Transverse colon (tissue), 4 donors: ENCODE measurements around the gene GRB14. TPM values are rescaled to one million over a fixed set of nuclear protein-coding genes. Genes with fewer than 3 reads are reported as not detected.

Source experiments
- DNase-seq: peaks from one replicate; pipeline ENCODE4 v3.0.0-alpha.2; 2019
- H3K27ac ChIP-seq, 4 donors: fragments of 200-600 bp; sonication (generic); 2 replicates each; pipeline ENCODE4 v1.5.1; 2016 to 2018; ENCODE audit warnings: inconsistent platforms in 4 of 4
- H3K27me3 ChIP-seq: fragments of 200-600 bp; sonication (generic); 2 replicates; pipeline ENCODE4 v1.5.1; 2017; ENCODE audit warnings: inconsistent platforms
- H3K36me3 ChIP-seq, 4 donors: fragments of 200-600 bp; sonication (generic); 2 replicates each; pipeline ENCODE4 v1.5.1; 2017 to 2019; ENCODE audit warnings: inconsistent platforms in 4 of 4
- H3K4me1 ChIP-seq, 4 donors: fragments of 200-600 bp; sonication (generic); 2 replicates each; pipeline ENCODE4 v1.5.1; 2017 to 2020; ENCODE audit warnings: inconsistent platforms in 4 of 4
- H3K4me3 ChIP-seq, 4 donors: fragments of 200-600 bp; sonication (generic); 1 replicate in 1 of 4; 2 replicates in 3 of 4; pipeline versions ENCODE4 v1.5.1 to v1.6.1; 2017 to 2019; ENCODE audit warnings: inconsistent platforms in 4 of 4
- H3K9me3 ChIP-seq, 2 donors: fragments of 200-600 bp; sonication (generic); 2 replicates each; pipeline ENCODE4 v1.5.1; 2017 to 2019; ENCODE audit warnings: inconsistent platforms in 2 of 2
- EP300 ChIP-seq: sonication (generic); formaldehyde crosslinking; IDR thresholded peaks from one replicate; pipeline ENCODE4 v1.6.1; 2017; ENCODE audit warnings: antibody characterized with exemption, low read depth
- POLR2A ChIP-seq: fragments of 450-650 bp; IDR thresholded peaks from one replicate; pipeline ENCODE4 v1.6.1; 2016; ENCODE audit warnings: antibody characterized with exemption, mild to moderate bottlenecking, moderate library complexity
- POLR2AphosphoS5 ChIP-seq, 3 donors: sonication (generic); formaldehyde crosslinking; IDR thresholded peaks; one replicate each; pipeline ENCODE4 v1.6.1; 2016; ENCODE audit warnings: antibody characterized with exemption in 3 of 3
- WGBS, 2 donors: methylation state at CpG; one replicate each; pipeline ENCODE4 v1.1.5; 2018; ENCODE audit warnings: low coverage in 1 of 2; 5-methylcytosine and 5-hydroxymethylcytosine counted together
- in situ Hi-C, 4 donors: fragments of 200-750 bp; cut with MboI; loops; one replicate each; pipeline versions ENCODE4 v1.15.0 to v1.15.1; 2017; ENCODE audit warnings: low sequenced_read_pairs in 3 of 4, low pct_ligation_motif_present in 1 of 4, low pct_unique_long_range_greater_than_20kb in 1 of 4
- intact Hi-C: fragments of 100-400 bp; cut with DNase I; formaldehyde crosslinking; loops from one replicate; pipeline ENCODE4 v1.15.1; 2023; ENCODE audit warnings: low total_unique reads
- total RNA-seq, 4 donors: library from RNA; depleted of rRNA; stranded (reverse); fragments of >200 nt; gene quantifications; one replicate each; pipeline ENCODE4 v1.1.0, GENCODE V29; 2016
- TF ChIP-seq, protein P1 (sequence below), 5 experiments: fragments of 200-600 bp in 3 of 5; fragments of 450-650 bp in 2 of 5; sonication (generic) in 3 of 5; IDR thresholded peaks; 1 replicate in 2 of 5; 2 replicates in 3 of 5; pipeline ENCODE4 v1.5.1; 2016 to 2017; ENCODE audit warnings: antibody characterized with exemption in 5 of 5, inconsistent platforms in 3 of 5, mild to moderate bottlenecking in 2 of 5, moderate library complexity in 1 of 5

The GRB14 gene
- total RNA-seq, 4 donors from 2014 or later = 2.5 to 3.4 TPM; not detected in 2

DNA sequence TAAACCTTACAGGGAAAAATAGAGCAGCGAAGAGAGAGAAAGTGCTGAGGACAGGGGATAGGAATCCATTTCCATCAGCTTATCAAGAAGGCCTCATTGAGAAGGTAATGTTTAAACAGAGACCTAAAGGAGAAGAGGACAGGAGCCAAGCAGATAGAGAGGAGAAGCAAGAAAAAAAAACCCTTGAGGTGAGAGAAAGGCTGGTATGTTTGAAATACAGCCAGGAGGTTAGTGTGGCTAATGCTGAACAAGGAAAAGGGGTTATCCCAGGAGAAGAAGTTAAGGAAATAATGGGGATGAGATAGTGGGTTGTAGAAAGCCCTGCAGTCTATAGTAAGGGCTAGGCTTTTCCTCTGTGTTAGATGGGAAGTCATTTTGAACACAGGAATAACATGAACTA lies 90.8 kb downstream of the GRB14 start:
- H3K4me1 ChIP-seq = no peaks in the 10 kb centered on the region
- no peak overlapping the region for H3K27ac ChIP-seq
- TF ChIP-seq POLR2A (no peak), POLR2AphosphoS5 (IDR thresholded peaks at IDR 0.05) (no peak), EP300 (no peak)
- TF ChIP-seq, protein P1, sequence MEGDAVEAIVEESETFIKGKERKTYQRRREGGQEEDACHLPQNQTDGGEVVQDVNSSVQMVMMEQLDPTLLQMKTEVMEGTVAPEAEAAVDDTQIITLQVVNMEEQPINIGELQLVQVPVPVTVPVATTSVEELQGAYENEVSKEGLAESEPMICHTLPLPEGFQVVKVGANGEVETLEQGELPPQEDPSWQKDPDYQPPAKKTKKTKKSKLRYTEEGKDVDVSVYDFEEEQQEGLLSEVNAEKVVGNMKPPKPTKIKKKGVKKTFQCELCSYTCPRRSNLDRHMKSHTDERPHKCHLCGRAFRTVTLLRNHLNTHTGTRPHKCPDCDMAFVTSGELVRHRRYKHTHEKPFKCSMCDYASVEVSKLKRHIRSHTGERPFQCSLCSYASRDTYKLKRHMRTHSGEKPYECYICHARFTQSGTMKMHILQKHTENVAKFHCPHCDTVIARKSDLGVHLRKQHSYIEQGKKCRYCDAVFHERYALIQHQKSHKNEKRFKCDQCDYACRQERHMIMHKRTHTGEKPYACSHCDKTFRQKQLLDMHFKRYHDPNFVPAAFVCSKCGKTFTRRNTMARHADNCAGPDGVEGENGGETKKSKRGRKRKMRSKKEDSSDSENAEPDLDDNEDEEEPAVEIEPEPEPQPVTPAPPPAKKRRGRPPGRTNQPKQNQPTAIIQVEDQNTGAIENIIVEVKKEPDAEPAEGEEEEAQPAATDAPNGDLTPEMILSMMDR (IDR thresholded peaks at IDR 0.05) = no peak
- H3K9me3 ChIP-seq = no peaks in the 10 kb centered on the region
- DNase-seq = no peak
- no peaks in the 10 kb centered on the region for H3K27me3 ChIP-seq
- WGBS, 2 donors = 82 to 100% methylated on average over 1 of the region's 1 CpG
- intact Hi-C loops = no loop called here
- H3K36me3 ChIP-seq = no peaks in the 10 kb centered on the region
- H3K4me3 ChIP-seq = no peak overlapping the region
- in situ Hi-C loops = no loop called here

DNA sequence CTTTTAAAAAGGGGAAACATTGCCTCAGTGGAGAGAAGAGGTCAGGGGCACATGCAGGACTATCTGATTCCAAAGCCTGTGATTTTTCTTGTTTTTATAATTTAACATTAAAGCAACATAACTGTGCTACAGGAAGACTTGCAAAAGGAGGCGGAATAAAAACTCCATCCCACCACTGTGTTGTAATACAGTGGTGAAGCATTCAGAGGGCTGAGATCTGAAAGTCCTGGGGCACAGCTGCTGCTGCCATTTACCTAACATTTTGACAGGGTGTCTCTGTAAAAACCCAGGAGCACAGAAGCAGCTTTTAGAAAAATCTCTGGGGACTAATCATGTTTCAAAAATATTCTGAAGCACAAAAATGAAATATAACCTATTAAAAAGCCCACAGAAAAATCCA lies 97.6 kb downstream of the GRB14 start:
- no peaks in the 10 kb centered on the region for H3K4me1 ChIP-seq
- TF ChIP-seq POLR2A (no peak), EP300 (no peak), POLR2AphosphoS5 (IDR thresholded peaks at IDR 0.05) (no peak)
- TF ChIP-seq, protein P1 (IDR thresholded peaks at IDR 0.05) = no peak
- no peak overlapping the region for H3K4me3 ChIP-seq
- intact Hi-C loops = no loop called here
- in situ Hi-C loops = no loop called here
- no peaks in the 10 kb centered on the region for H3K27me3 ChIP-seq
- H3K27ac ChIP-seq = no peak overlapping the region
- WGBS, 2 donors = 91 to 100% methylated on average over 1 of the region's 1 CpG
- H3K9me3 ChIP-seq = no peaks in the 10 kb centered on the region
- H3K36me3 ChIP-seq = no peaks in the 10 kb centered on the region
- no peak for DNase-seq

GRCh38 chr2:164523009-164523408 lies 98.3 kb downstream of the GRB14 start:
- Histone ChIP-seq H3K4me1 (no peaks in the 10 kb centered on the region), H3K36me3 (no peaks in the 10 kb centered on the region), H3K9me3 (no peaks in the 10 kb centered on the region), H3K27ac (no peak overlapping the region), H3K4me3 (no peak overlapping the region), H3K27me3 (no peaks in the 10 kb centered on the region)
- no peak for DNase-seq
- intact Hi-C loops (no loop called here), in situ Hi-C loops (no loop called here)
- 55 to 94% methylated on average over 3 of the region's 3 CpGs for WGBS, 2 donors
- TF ChIP-seq POLR2A = no peak

DNA sequence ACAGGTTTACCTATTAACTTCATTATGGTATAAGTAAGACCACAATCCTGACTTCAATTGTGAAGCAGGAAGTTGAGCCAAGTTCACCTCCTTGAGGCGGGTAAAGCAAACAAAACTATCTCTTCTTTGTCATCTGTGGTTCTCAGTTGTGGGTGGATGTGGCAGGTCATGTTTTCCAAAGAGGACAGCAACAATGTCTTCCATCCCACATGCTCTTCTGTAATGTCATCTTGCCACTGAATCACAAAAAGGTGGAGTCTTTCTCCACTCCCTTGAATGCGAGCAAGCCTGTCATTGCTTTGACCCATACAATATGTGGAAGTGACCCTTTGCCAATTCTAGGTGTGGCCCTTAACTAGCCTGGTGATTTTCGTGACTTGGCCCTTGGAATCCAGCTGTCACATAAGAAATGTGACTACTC lies 98.7 kb downstream of the GRB14 start:
- no peak overlapping the region for H3K27ac ChIP-seq
- no peak for DNase-seq
- no peak overlapping the region for H3K4me3 ChIP-seq
- intact Hi-C loops = no loop called here
- no peaks in the 10 kb centered on the region for H3K9me3 ChIP-seq
- in situ Hi-C loops = no loop called here
- H3K36me3 ChIP-seq = no peaks in the 10 kb centered on the region
- no peak for TF ChIP-seq POLR2A
- no peak for TF ChIP-seq POLR2AphosphoS5 (IDR thresholded peaks at IDR 0.05)
- TF ChIP-seq, protein P1 (IDR thresholded peaks at IDR 0.05) = no peak
- no peak for TF ChIP-seq EP300
- WGBS, 2 donors = 43 to 76% methylated on average over 1 to 3 of the region's 3 CpGs
- no peaks in the 10 kb centered on the region for H3K27me3 ChIP-seq
- H3K4me1 ChIP-seq = no peaks in the 10 kb centered on the region

- Histone ChIP-seq H3K4me3 (no peak overlapping the region), H3K4me1 (no peaks in the 10 kb centered on the region), H3K27me3 (no peaks in the 10 kb centered on the region), H3K9me3 (no peaks in the 10 kb centered on the region), H3K36me3 (no peaks in the 10 kb centered on the region), H3K27ac (no peak overlapping the region)
- in situ Hi-C loops = no loop called here
- intact Hi-C loops = no loop called here
- no peak for DNase-seq
- no peak for TF ChIP-seq POLR2A
- no peak for TF ChIP-seq POLR2AphosphoS5 (IDR thresholded peaks at IDR 0.05)
- TF ChIP-seq EP300 = no peak
- TF ChIP-seq, protein P1 (IDR thresholded peaks at IDR 0.05) = no peak
- WGBS, 2 donors = 89 to 96% methylated on average over 2 of the region's 2 CpGs
Measured at GRCh38 chr2:164515734-164516133, 105.5 kb downstream of the GRB14 start.
